GM15510 (cell line): ENCODE results near the gene H3-3A.

Experiments
- POLR2A ChIP-seq: IDR thresholded peaks from 3 replicates; pipeline ENCODE4 v1.6.1; 2011; ENCODE audit warnings: borderline replicate concordance; ENCODE audit not compliant: insufficient read length; ENCODE audit errors: extremely low read depth

H3-3A gene

GRCh38 chr1:226069811-226070489 is 7.4 kb downstream of the H3-3A start:
- TF ChIP-seq POLR2A: no peak

- no peak for TF ChIP-seq POLR2A
Observed at GRCh38 chr1:226072347-226072746, 9.8 kb downstream of the H3-3A start.

DNA sequence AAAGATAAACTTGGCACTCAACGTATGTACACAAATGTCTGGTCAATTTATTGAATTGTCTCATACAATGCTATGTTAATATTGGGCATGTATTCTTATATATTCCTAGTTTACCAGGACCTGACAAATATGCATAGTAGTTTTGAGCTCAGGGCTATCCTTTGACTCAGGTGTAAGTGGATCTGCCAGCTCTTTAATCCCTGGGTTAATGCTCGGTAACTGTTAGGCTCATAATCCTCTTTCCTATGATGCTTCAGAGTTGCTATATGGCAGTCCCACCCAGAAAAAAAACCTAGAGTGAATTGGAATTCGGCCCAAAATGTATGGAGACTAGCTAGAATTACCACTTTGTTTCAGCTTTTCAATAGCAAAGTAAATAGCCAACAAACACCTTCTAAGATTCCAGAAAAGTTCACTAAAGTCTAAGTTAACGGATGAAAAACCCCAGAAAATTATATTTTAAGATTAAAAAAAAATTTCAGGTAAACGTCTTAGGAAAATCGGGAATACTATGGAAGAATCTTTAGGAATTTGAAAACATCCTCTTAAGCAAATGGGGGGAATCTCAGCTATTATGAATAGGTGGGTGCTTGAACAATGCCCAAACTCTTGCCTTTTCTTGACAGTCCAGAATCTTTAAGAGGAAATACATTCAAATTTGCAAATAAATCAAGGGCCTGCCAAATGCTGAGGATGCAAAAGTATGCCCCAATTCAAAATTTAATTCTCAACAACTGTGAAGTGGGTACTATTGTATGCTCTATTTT is 10.9 kb downstream of the H3-3A start:
- TF ChIP-seq POLR2A: no peak

DNA sequence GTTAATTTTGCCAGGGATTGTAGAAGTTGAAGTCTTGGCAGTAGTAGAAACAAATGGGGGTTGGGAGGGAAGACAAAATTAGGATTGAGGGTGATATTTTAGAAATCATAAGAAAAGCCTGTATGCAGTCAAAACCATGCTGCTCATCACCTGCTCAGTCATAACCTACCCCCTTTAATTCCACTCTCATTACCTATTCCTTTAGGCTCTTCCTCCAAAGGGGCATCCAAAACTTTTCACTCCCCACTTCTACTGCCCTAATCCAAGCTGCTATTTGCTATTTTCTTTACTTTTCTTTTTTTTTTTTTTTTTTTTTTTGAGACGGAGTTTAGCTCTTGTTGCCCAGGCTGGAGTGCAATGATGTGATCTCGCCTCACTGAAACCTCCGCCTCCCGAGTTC is 11.5 kb downstream of the H3-3A start:
- no peak for TF ChIP-seq POLR2A

DNA sequence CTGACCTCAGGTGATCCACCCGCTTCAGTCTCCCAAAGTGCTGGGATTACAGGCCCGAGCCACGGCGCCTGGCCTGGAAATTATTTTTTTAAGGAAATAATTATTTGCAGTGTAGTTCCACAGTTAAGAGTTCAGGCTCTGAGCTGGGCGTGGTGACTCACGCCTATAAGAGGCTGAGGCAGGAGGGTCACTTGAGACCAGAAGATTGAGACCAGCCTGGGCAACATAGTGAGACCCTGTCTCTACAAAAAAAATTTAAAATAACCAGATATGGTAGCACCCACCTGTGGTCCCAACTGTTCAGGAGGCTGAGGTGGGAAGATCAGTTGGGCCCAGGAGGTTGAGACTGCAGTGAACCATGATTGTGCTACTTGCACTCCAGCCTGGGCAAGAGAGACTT is 13.9 kb downstream of the H3-3A start:
- TF ChIP-seq POLR2A: no peak

- no peak for TF ChIP-seq POLR2A
Observed at GRCh38 chr1:226078374-226078773, 15.9 kb downstream of the H3-3A start.

GRCh38 chr1:226082587-226082917 is 20.0 kb downstream of the H3-3A start:
- TF ChIP-seq POLR2A: no peak

GRCh38 chr1:226082959-226083301 is 20.4 kb downstream of the H3-3A start:
- no peak for TF ChIP-seq POLR2A

- peak; percentile 62 for TF ChIP-seq POLR2A
Observed at GRCh38 chr1:226083302-226084101, 21.0 kb downstream of the H3-3A start.

DNA sequence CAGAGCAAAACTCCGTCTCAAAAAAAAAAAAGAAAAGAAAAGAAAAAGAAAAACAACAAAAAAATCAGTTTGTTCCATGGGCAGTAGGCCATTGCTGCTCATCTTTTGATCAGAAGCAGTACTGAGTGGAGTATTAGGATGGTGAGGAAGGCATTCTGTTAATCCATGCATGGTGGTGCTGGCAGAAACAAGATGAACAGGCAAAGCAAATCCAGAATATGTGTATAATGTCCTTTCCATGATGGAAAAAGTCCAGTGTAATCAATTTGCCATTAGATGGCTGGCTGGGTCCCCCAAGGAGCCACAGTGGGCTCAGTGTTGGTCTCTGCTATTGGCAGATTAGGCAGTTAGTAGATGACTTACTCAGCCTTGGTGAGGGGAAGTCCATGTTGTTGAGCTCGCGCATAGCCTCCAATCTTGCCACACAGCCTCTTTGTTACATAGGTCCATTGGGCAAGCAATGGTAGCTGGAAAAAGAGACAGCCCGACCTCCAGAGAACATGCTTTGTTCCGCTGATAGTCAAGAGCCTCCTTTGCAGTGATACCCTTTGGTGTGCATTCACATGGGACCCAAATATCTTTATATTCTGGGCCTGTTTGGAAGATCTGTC is 23.3 kb downstream of the H3-3A start:
- TF ChIP-seq POLR2A: no peak

GRCh38 chr1:226086776-226087175 is 24.3 kb downstream of the H3-3A start:
- TF ChIP-seq POLR2A: no peak

DNA sequence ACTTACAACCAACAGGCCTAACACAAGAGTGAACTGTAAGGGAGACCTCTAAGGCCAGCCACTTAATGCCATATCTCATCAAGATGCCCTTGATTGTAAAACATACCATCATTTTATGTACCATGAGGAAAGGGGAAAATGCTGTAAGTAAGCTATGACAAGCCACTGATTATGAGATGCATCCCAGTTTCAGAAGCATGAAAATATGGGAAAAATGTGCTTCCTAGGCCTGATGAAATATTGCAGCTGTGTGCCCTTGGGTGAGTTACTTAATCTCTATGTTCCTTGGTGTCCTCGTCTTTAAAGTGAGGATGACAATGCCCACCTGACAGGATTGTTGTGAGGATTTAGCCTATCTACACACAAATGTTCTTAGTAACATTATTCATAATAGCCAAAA is 28.9 kb downstream of the H3-3A start:
- no peak for TF ChIP-seq POLR2A

- no peak for TF ChIP-seq POLR2A
Observed at GRCh38 chr1:226092965-226093364, 30.4 kb downstream of the H3-3A start.

GRCh38 chr1:226093621-226094020 is 31.1 kb downstream of the H3-3A start:
- no peak for TF ChIP-seq POLR2A

GRCh38 chr1:226094451-226094850 is 31.9 kb downstream of the H3-3A start:
- no peak for TF ChIP-seq POLR2A
